Gastroesophageal sphincter (tissue), 3 donors: ENCODE data around the gene NPHP3.
A peak's percentile ranks its signal among the peaks of the same experiment; 100 is the strongest.

ENCODE experiments used
- CTCF ChIP-seq, 4 experiments: fragments of 200-600 bp in 2 of 4; fragments of 450-650 bp in 2 of 4; sonication (generic) in 1 of 4; IDR thresholded peaks; one replicate each; pipeline ENCODE4 v1.5.1; 2017 to 2019; ENCODE audit warnings: antibody characterized with exemption in 4 of 4, mild to moderate bottlenecking in 2 of 4, moderate library complexity in 2 of 4
- POLR2AphosphoS5 ChIP-seq: sonication (generic); formaldehyde crosslinking; IDR thresholded peaks from one replicate; pipeline ENCODE4 v1.6.1; 2017; ENCODE audit warnings: antibody characterized with exemption

GRCh38 chr3:132726341-132726823 is 4.2 kb upstream of the NPHP3 start:
- TF ChIP-seq CTCF (IDR thresholded peaks at IDR 0.05): peak; percentile 77 to 93 (median 90)
- no peak for TF ChIP-seq POLR2AphosphoS5
